PC-3 (cell line): ENCODE results near the gene ARF3. TPM values are rescaled to one million over a fixed set of nuclear protein-coding genes. Genes with fewer than 3 reads are reported as not detected.

ENCODE experiments used
- ATAC-seq: fragments of 200-7000 bp; cut with Tn5 transposase; 2 replicates; pipeline ENCODE4 v1.9.1; 2020; ENCODE audit warnings: mild to moderate bottlenecking, moderate library complexity
- BruUV-seq: library from RNA; stranded (reverse); fragments of 400-500 nt; replicated peaks from 2 replicates; lab custom pipeline; 2021; lab: Mats Ljungman, UMichigan
- CTCF ChIA-PET: fragments of 300-600 bp; sonication (Branson Sonifier 250); formaldehyde crosslinking; loops from one replicate; lab custom pipeline; 2022; ENCODE audit warnings: antibody characterized with exemption; lab: Charles Lee
- POLR2A ChIA-PET: fragments of 300-600 bp; sonication (Branson Sonifier 250); formaldehyde crosslinking; loops from one replicate; lab custom pipeline; 2022; ENCODE audit warnings: antibody characterized with exemption; ENCODE audit not compliant: unreplicated experiment; lab: Charles Lee
- DNase-seq: peaks from one replicate; pipeline ENCODE4 v3.0.0-alpha.2; 2015
- H2AFZ ChIP-seq: fragments of 300-600 bp; sonication (generic); 2 replicates; pipeline ENCODE4 v1.6.0; 2016; ENCODE audit warnings: antibody characterized with exemption, low read length
- H3F3A ChIP-seq: fragments of 300-600 bp; sonication (generic); one replicate; pipeline ENCODE4 v1.6.0; 2017; ENCODE audit warnings: antibody characterized with exemption, low read length, control low read depth, mild to moderate bottlenecking; ENCODE audit not compliant: unreplicated experiment
- H3K27ac ChIP-seq: fragments of 300-600 bp; sonication (generic); 2 replicates; pipeline ENCODE4 v1.5.1; 2016; ENCODE audit warnings: mild to moderate bottlenecking, low read length
- H3K27me3 ChIP-seq: fragments of 300-600 bp; sonication (generic); 2 replicates; pipeline ENCODE4 v1.6.1; 2016; ENCODE audit warnings: low read length, mixed read lengths
- H3K36me3 ChIP-seq: fragments of 300-600 bp; sonication (generic); 2 replicates; pipeline ENCODE4 v1.6.1; 2016; ENCODE audit warnings: low read depth, mixed run types, low read length, mixed read lengths
- H3K4me1 ChIP-seq: fragments of 300-600 bp; sonication (generic); 2 replicates; pipeline ENCODE4 v1.5.1; 2016; ENCODE audit warnings: low read length; ENCODE audit not compliant: insufficient read depth
- H3K4me2 ChIP-seq: fragments of 300-600 bp; sonication (generic); 2 replicates; pipeline ENCODE4 v1.6.0; 2016; ENCODE audit warnings: low read length
- H3K4me3 ChIP-seq: fragments of 300-600 bp; sonication (generic); 2 replicates; pipeline ENCODE4 v1.5.1; 2016; ENCODE audit warnings: mild to moderate bottlenecking, low read length, mixed read lengths
- H3K79me2 ChIP-seq: fragments of 300-600 bp; sonication (generic); 2 replicates; pipeline ENCODE4 v1.6.1; 2017; ENCODE audit warnings: low read length, mixed read lengths
- H3K9ac ChIP-seq: fragments of 300-600 bp; sonication (generic); 2 replicates; pipeline ENCODE4 v1.6.0; 2016; ENCODE audit warnings: mild to moderate bottlenecking, low read length
- H3K9me2 ChIP-seq: fragments of 300-600 bp; sonication (generic); replicated peaks from 2 replicates; pipeline ENCODE4 v1.6.1; 2016; ENCODE audit warnings: mixed run types, low read length, mixed read lengths
- H3K9me3 ChIP-seq: fragments of 300-600 bp; sonication (generic); 2 replicates; pipeline ENCODE4 v1.6.1; 2016; ENCODE audit warnings: low read length, mixed read lengths
- H4K20me1 ChIP-seq: fragments of 300-600 bp; sonication (generic); 2 replicates; pipeline ENCODE4 v1.6.1; 2016; ENCODE audit warnings: low read length, mixed read lengths
- CTCF ChIP-seq: fragments of 300-600 bp; sonication (generic); conservative IDR thresholded peaks from 2 replicates; pipeline ENCODE4 v1.5.1; 2017; ENCODE audit warnings: antibody characterized with exemption, low read depth, mild to moderate bottlenecking, low read length
- EZH2 ChIP-seq: fragments of 300-600 bp; sonication (generic); IDR thresholded peaks from one replicate; pipeline ENCODE4 v1.6.1; 2017; ENCODE audit warnings: antibody characterized with exemption, mild to moderate bottlenecking, low read length; ENCODE audit not compliant: unreplicated experiment
- EZH2phosphoT487 ChIP-seq: fragments of 300-600 bp; sonication (generic); IDR thresholded peaks from 2 replicates; pipeline ENCODE4 v1.6.1; 2018; ENCODE audit warnings: mild to moderate bottlenecking, antibody characterized with exemption, low read length, borderline replicate concordance
- intact Hi-C: fragments of 100-400 bp; cut with micrococcal nuclease; formaldehyde crosslinking; loops from 2 replicates; pipeline ENCODE4 v1.9.0; 2023
- total RNA-seq: library from RNA; depleted of rRNA; stranded (reverse); fragments of >200 nt; gene quantifications from 2 replicates; pipeline ENCODE4 v1.2.3, GENCODE V29; 2014

Gene ARF3
- total RNA-seq, 1 experiment from 2014 or later = 85.5 TPM

DNA sequence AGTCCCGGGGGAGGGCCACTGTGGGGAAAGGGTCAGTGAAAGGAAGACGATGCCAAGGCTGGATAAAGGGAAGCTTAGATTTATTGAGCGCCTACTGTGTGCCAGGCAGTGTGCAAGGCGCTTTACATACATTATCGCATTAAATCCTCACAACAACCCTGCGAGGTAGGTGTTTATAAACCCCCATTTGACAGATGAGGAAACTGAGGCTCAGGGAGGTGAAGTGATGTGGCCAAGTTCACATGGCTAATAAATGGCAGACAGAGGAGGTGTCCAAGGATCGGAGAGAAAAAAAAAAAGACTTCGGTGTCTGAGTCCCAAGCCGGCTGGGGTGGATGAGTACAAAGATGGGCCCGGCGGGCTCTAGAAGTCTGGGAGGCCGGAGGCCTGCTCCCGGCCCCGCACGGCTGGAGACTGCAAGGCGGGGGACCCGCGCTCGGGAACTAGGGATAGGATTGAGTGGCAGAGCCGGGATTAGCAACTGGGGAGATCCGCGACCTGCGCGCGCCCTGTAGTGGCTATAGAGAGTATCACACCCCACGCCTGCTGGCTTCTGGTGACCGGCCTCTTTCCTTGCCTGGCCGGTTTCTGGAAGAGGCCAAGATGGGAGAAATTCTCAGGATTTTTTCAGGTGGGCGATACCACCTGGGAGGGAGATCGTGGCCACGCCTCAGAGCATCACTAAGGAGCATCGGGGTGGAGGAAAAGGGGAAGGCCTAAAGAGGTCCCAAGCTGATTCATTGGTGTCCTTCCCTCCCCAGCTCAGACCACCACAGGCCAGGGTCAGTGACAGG lies 38.0 kb upstream of the ARF3 start:
- POLR2A ChIA-PET = no interaction called here
- H3K4me3 ChIP-seq = peak overlapping the region; percentile 54; the same call in 1 of the 2 replicates
- DNase-seq (peak; percentile 87), ATAC-seq (peak; percentile 54)
- TF ChIP-seq EZH2phosphoT487 = no peak
- TF ChIP-seq CTCF = peak; percentile 78
- no peak for TF ChIP-seq EZH2
- H3K9me2 ChIP-seq = no peaks in the 10 kb centered on the region
- H3K9me3 ChIP-seq = no peaks in the 10 kb centered on the region
- peaks cover 20% of the 10 kb centered on the region for H3K4me1 ChIP-seq
- H3K4me2 ChIP-seq = peak overlapping the region; percentile 85
- H4K20me1 ChIP-seq = no peaks in the 10 kb centered on the region
- H3K79me2 ChIP-seq = no peaks in the 10 kb centered on the region
- intact Hi-C loops = loop anchor here (1.0 to 5.0 kb wide), 2 partner anchors 30 to 63 kb away; no protein-coding TSS in a partner anchor
- no peak overlapping the region for H3K9ac ChIP-seq
- no TSS peak for BruUV-seq
- no peaks in the 10 kb centered on the region for H3F3A ChIP-seq
- CTCF ChIA-PET = interaction anchor here (0.6 kb wide), 1 partner anchor 15 kb away, joined by 4 read pairs; no protein-coding TSS in a partner anchor
- no peaks in the 10 kb centered on the region for H3K36me3 ChIP-seq
- H3K27ac ChIP-seq = no peak overlapping the region
- H2AFZ ChIP-seq = peak overlapping the region; percentile 81
- H3K27me3 ChIP-seq = no peaks in the 10 kb centered on the region

DNA sequence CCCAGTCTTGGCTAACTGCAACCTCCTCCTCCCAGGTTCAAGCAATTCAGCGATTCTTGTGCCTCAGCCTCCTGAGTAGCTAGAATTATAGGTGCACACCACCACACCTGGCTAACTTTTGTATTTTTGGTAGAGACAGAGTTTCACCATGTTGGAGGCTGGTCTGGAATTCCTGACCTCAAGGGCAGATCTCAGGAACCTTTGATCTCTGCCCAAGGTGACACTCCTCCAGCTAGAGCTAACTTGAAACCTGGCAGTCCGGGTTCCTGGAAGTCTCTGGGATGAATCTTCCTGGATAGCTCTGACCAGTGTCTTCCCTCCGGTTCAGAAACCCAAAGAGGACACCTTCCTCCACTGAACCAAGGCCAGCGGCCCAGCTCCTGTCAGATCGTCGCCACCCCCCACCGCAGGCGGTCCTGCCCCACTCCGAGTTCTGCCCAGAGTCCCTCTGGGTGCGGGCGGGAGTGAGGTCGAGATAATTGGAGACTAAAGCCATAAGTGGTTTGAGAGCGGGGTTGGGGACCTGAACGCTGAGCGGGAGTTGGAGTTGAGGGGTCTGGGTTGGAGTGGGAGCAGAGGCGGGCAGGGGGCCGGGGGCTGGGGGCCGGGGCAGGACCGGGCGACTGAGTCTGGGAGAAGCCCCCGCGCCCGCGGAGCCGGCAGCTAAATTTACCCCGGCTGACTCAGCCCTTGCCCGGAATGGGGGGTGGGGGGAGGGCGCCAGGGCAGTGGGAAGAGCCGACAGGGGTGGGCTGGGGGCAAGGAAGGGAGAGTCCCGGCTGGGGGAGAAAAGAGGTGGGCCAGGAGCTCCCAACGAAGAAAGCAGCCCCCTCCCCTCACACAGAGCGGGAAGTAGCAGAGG lies 37.2 kb upstream of the ARF3 start:
- intact Hi-C loops = loop anchor here (1.0 to 5.0 kb wide), 2 partner anchors 29 to 62 kb away; no protein-coding TSS in a partner anchor
- H3K9me2 ChIP-seq = no peaks in the 10 kb centered on the region
- no peaks in the 10 kb centered on the region for H4K20me1 ChIP-seq
- no peaks in the 10 kb centered on the region for H3K36me3 ChIP-seq
- peaks cover 11% of the 10 kb centered on the region for H3K4me1 ChIP-seq
- ATAC-seq (no peak), DNase-seq (no peak)
- no peak overlapping the region for H3K9ac ChIP-seq
- no peaks in the 10 kb centered on the region for H3K79me2 ChIP-seq
- H2AFZ ChIP-seq = no peak overlapping the region
- H3K9me3 ChIP-seq = no peaks in the 10 kb centered on the region
- POLR2A ChIA-PET = no interaction called here
- BruUV-seq = no TSS peak
- no peak for TF ChIP-seq EZH2phosphoT487
- no peak for TF ChIP-seq EZH2
- TF ChIP-seq CTCF = no peak
- no peak overlapping the region for H3K4me3 ChIP-seq
- CTCF ChIA-PET = interaction anchor here (0.6 to 0.9 kb wide), 3 partner anchors 14 to 125 kb away, joined by 3 to 6 read pairs (median 4); no protein-coding TSS in a partner anchor
- no peak overlapping the region for H3K27ac ChIP-seq
- no peaks in the 10 kb centered on the region for H3K27me3 ChIP-seq
- no peak overlapping the region for H3K4me2 ChIP-seq
- no peaks in the 10 kb centered on the region for H3F3A ChIP-seq
